Measurements from ENCODE around the gene TSPEAR. TPM values are rescaled to one million over a fixed set of nuclear protein-coding genes. Genes with fewer than 3 reads are reported as not detected.

Gene TSPEAR
- total RNA-seq, 6 experiments from 2014 or later: not detected

DNA sequence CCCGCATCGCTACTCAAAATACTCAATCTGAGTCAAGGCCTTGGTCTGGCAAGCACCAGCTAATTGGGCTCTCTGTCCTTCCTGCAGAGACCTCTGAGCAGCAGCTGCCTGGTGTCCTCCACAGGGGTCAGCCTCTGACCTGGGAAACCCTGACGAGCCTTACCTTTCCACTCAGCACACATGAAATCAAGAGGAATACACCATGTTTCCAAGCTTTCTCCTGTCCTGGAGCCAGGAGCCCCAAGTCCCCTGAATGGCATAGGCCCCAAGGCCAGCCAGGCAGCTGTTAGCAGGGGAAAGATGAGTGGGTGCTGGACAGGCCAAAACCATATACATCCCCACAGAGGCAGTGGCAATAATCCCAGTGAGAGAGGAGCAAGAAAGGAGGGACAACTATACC, 27.2 kb upstream of the TSPEAR start:
- 86% methylated on average over 2 of the region's 3 CpGs for WGBS (ENCODE audit: insufficient coverage, low coverage, low lambda C conversion rate, missing lambda C conversion rate)
- no peak overlapping the region for H3K27ac ChIP-seq
- H3K4me1 ChIP-seq: no peaks in the 10 kb centered on the region
- no peak for TF ChIP-seq POLR2A (IDR thresholded peaks at IDR 0.05)
- TF ChIP-seq, protein P1, sequence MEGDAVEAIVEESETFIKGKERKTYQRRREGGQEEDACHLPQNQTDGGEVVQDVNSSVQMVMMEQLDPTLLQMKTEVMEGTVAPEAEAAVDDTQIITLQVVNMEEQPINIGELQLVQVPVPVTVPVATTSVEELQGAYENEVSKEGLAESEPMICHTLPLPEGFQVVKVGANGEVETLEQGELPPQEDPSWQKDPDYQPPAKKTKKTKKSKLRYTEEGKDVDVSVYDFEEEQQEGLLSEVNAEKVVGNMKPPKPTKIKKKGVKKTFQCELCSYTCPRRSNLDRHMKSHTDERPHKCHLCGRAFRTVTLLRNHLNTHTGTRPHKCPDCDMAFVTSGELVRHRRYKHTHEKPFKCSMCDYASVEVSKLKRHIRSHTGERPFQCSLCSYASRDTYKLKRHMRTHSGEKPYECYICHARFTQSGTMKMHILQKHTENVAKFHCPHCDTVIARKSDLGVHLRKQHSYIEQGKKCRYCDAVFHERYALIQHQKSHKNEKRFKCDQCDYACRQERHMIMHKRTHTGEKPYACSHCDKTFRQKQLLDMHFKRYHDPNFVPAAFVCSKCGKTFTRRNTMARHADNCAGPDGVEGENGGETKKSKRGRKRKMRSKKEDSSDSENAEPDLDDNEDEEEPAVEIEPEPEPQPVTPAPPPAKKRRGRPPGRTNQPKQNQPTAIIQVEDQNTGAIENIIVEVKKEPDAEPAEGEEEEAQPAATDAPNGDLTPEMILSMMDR (IDR thresholded peaks at IDR 0.05): no peak
- H3K36me3 ChIP-seq: no peaks in the 10 kb centered on the region
- ATAC-seq (no peak), DNase-seq (peak in 1 of 3 donors; percentile 20)
- intact Hi-C loops (cut with DNase I): no loop called here
- H3K27me3 ChIP-seq: no peaks in the 10 kb centered on the region
- H3K4me3 ChIP-seq: no peak overlapping the region
- H3K9me3 ChIP-seq: peaks cover 0 to 5% (median 0%) of the 10 kb centered on the region in 4 donors

DNA sequence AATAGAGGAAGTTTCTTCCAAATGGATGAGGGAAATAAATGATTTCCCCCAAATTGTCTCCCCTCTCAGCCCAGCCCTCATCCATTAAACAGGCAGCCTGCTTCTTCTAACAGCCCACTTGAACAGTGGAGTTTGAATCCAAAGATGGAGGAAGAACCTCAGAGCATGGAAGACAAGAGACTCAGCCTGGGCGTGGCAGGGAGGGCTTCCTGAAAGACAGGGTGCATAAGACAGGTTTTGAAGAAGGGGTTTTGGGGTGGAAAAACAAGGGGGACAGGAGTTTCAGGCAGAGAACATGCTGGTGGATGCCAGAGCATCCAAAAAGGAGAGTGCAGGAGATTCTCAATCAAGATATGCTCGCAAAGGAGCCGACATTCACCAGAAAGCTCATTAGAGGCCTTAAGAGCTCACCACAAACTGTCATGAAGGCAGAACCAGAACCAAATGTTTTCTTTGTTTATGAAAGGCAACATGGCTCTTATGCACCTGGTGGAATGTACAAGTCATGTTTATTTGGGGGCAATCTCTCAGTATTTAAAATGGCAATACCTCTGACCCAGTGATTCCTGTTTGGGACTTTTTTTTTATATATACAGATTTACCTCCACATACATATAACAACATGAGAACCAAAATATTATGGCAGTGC, 26.5 kb upstream of the TSPEAR start:
- H3K27ac ChIP-seq: no peak overlapping the region
- peaks cover 0 to 5% (median 0%) of the 10 kb centered on the region in 4 donors for H3K9me3 ChIP-seq
- 60% methylated on average over 3 of the region's 3 CpGs for WGBS (ENCODE audit: insufficient coverage, low coverage, low lambda C conversion rate, missing lambda C conversion rate)
- H3K4me3 ChIP-seq: no peak overlapping the region
- intact Hi-C loops (cut with DNase I): no loop called here
- H3K27me3 ChIP-seq: no peaks in the 10 kb centered on the region
- DNase-seq (no peak), ATAC-seq (no peak)
- H3K36me3 ChIP-seq: no peaks in the 10 kb centered on the region
- no peaks in the 10 kb centered on the region for H3K4me1 ChIP-seq
- no peak for TF ChIP-seq POLR2A (IDR thresholded peaks at IDR 0.05)
- TF ChIP-seq, protein P1 (IDR thresholded peaks at IDR 0.05): no peak

DNA sequence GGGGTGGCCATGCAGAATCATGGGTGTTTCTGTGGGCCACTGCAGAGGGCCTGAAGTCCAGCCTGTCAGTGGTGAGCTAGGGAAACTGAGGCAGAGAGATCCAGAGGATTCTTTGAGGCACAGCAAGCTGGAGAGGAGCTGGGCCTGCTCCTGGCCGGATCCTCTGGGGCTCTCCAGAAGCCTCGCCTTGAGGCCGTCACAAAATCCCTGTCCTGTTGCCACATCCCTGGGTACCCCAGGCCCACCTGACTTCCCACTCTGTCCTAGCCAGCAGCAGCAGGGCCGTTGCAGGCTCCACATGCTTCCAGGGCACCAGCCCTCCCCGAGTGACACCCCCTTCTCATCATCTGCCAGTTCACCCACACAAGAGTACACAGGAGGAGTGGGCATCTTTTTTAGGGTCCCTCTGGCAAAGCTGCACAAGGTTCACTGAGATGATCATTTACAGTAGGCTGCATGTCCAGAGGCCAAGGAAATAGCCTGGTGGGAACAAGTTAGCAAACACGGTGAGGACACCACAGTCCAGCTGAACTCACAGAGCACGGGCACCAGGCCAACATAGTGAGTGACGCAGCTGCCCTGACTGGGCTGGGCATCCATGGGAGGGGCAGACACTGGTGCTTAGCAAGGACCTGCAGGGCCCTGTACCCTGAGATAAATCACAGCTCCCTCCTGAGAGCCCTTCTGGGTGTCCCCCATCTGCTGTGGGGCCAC, 25.1 kb upstream of the TSPEAR start:
- 73% methylated on average over 5 of the region's 8 CpGs for whole genome bisulfite sequencing (ENCODE audit: insufficient coverage, low coverage, low lambda C conversion rate, missing lambda C conversion rate)
- TF ChIP-seq POLR2A (IDR thresholded peaks at IDR 0.05): no peak
- TF ChIP-seq, protein P1 (IDR thresholded peaks at IDR 0.05): no peak

DNA sequence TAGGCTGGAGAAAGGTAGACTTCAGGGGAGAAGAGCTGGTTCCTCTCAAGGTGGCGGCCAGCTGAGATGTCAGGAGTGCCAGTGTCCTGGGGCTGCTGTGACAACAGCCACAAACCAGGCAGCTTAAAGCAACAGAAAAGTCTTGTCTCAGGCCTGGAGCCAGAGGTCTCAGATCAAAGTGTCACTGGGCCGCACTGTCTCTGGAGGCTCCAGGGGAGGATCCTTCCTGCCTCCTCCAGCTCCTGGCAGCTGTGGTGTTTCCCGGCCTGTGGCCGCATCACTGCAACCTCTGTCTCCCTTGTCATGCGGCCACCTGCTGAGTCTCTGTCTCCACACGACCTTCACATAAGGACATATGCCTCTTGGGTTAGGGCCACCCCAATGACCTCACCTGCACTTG, 24.4 kb upstream of the TSPEAR start:
- ATAC-seq (no peak), DNase-seq (peak in 2 of 3 donors; percentile 5 to 30)
- Histone ChIP-seq H3K9me3 (peaks cover 0 to 5% (median 0%) of the 10 kb centered on the region in 4 donors), H3K27me3 (no peaks in the 10 kb centered on the region), H3K36me3 (no peaks in the 10 kb centered on the region), H3K4me3 (no peak overlapping the region), H3K4me1 (no peaks in the 10 kb centered on the region), H3K27ac (no peak overlapping the region)
- TF ChIP-seq, protein P1 (IDR thresholded peaks at IDR 0.05): no peak
- TF ChIP-seq POLR2A (IDR thresholded peaks at IDR 0.05): no peak
- intact Hi-C loops (cut with DNase I): no loop called here
- 60% methylated on average over 3 of the region's 6 CpGs for WGBS (ENCODE audit: insufficient coverage, low coverage, low lambda C conversion rate, missing lambda C conversion rate)

More for the DNA sequence above, 25.1 kb upstream of the TSPEAR start:
- peak in 3 of 4 donors; percentile 69 to 94 (median 78) for ATAC-seq
- peaks cover 0 to 5% (median 0%) of the 10 kb centered on the region in 4 donors for H3K9me3 ChIP-seq
- H3K4me3 ChIP-seq: no peak overlapping the region
- H3K4me1 ChIP-seq: no peaks in the 10 kb centered on the region
- H3K27ac ChIP-seq: no peak overlapping the region
- H3K27me3 ChIP-seq: no peaks in the 10 kb centered on the region
- H3K36me3 ChIP-seq: no peaks in the 10 kb centered on the region
- peak; percentile 28 to 89 (median 56) for DNase-seq
- intact Hi-C loops (cut with DNase I): no loop called here

All from right lobe of liver (tissue), 6 donors.